Testis (tissue), 2 donors: ENCODE data around the gene PRG2.

Source experiments
- POLR2A ChIP-seq: fragments of 450-650 bp; IDR thresholded peaks from one replicate; pipeline ENCODE4 v1.6.1; 2017; ENCODE audit warnings: antibody characterized with exemption, mild to moderate bottlenecking, moderate library complexity
- TF ChIP-seq, protein P1 (sequence below), 3 experiments: fragments of 450-650 bp in 2 of 3; fragments of 200-600 bp in 1 of 3; sonication (generic) in 1 of 3; IDR thresholded peaks; one replicate each; pipeline ENCODE4 v1.5.1; 2016 to 2019; ENCODE audit warnings: antibody characterized with exemption in 3 of 3, mild to moderate bottlenecking in 2 of 3, moderate library complexity in 1 of 3

DNA sequence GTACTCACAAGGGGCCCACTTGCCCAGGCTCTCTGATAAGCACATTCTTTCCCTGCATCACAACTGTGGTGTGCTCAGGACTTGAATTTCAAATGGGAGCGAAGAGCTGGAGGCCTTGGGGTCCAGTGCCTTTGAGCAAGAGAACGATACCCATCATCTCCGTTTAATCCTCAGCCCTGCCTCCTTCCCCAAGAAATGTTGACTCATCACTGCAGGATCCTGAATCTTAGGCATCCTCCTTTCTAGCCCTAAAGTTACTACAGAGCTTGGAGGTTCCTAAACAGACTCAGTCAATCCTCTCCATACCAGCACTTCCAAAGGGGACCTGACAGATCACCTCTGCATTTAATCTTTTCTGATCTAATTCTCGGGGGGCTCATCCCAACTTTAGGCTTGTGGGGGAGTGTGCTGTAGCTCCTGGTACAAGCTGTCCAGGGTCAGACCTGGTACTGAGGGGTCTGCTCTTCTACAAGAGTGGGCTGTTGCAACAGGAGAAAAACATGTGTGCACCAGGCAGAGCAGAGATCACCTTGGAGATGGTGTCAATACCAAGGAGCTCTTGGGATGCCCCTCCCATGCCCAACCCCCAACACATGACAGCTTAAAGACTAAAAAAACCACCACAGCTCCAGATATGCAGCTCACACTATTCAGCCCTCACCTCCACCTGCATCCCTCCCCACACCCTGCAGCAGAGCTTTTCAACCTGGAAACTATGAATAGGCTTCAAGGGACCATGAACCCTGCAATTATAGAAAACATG is 3.9 kb upstream of the PRG2 start:
- TF ChIP-seq, protein P1, sequence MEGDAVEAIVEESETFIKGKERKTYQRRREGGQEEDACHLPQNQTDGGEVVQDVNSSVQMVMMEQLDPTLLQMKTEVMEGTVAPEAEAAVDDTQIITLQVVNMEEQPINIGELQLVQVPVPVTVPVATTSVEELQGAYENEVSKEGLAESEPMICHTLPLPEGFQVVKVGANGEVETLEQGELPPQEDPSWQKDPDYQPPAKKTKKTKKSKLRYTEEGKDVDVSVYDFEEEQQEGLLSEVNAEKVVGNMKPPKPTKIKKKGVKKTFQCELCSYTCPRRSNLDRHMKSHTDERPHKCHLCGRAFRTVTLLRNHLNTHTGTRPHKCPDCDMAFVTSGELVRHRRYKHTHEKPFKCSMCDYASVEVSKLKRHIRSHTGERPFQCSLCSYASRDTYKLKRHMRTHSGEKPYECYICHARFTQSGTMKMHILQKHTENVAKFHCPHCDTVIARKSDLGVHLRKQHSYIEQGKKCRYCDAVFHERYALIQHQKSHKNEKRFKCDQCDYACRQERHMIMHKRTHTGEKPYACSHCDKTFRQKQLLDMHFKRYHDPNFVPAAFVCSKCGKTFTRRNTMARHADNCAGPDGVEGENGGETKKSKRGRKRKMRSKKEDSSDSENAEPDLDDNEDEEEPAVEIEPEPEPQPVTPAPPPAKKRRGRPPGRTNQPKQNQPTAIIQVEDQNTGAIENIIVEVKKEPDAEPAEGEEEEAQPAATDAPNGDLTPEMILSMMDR (IDR thresholded peaks at IDR 0.05): no peak
- no peak for TF ChIP-seq POLR2A
